HG03457 (cell line): ENCODE data around the gene NRN1.
"Not testable (repeated sequence)": the region's sequence is repeated elsewhere in the genome, so short reads cannot be mapped to it uniquely, and the experiment has no call there.

Experiments used
- ATAC-seq: cut with Tn5 transposase; IDR thresholded peaks from one replicate; pipeline ENCODE4 v1.9.1; 2021; ENCODE audit warnings: moderate number of reproducible peaks; ENCODE audit not compliant: unreplicated experiment

NRN1 gene

GRCh38 chr6:6006428-6007365, at the start of gene NRN1:
NRN1 (minus strand) TSS chr6:6006925; CDS start chr6:6006749, 176 bp downstream.
- no peak for ATAC-seq

- no peak for ATAC-seq
Observed at GRCh38 chr6:6052216-6052615, 45.5 kb upstream of the NRN1 start.

- ATAC-seq, result no peak
Observed at GRCh38 chr6:6046716-6047115, 40.0 kb upstream of the NRN1 start.

GRCh38 chr6:6039946-6040509, 33.3 kb upstream of the NRN1 start:
- no peak for ATAC-seq

GRCh38 chr6:6037179-6037578, 30.5 kb upstream of the NRN1 start:
- ATAC-seq, result no peak

- ATAC-seq, result no peak
Observed at GRCh38 chr6:6033858-6034257, 27.1 kb upstream of the NRN1 start.

- ATAC-seq, result no peak
Observed at GRCh38 chr6:6026513-6027205, 19.9 kb upstream of the NRN1 start.

GRCh38 chr6:6025736-6026135, 19.0 kb upstream of the NRN1 start:
- no peak for ATAC-seq

- no peak for ATAC-seq
Observed at GRCh38 chr6:6024220-6024619, 17.5 kb upstream of the NRN1 start.

- ATAC-seq, result not testable (repeated sequence)
Observed at GRCh38 chr6:6022841-6023240, 16.1 kb upstream of the NRN1 start.

- ATAC-seq, result peak; percentile 61
Observed at GRCh38 chr6:6008648-6009421, 2.1 kb upstream of the NRN1 start.

GRCh38 chr6:6008089-6008647, 1.4 kb upstream of the NRN1 start:
- no peak for ATAC-seq

- no peak for ATAC-seq
Observed at GRCh38 chr6:6007366-6008088, 802 bp upstream of the NRN1 start.

GRCh38 chr6:6006006-6006427, 708 bp downstream of the NRN1 start:
- ATAC-seq, result no peak

- no peak for ATAC-seq
Observed at GRCh38 chr6:6005051-6006005, 1.4 kb downstream of the NRN1 start.

GRCh38 chr6:6004390-6004995, 2.2 kb downstream of the NRN1 start:
- no peak for ATAC-seq

- ATAC-seq, result no peak
Observed at GRCh38 chr6:6003621-6004366, 2.9 kb downstream of the NRN1 start.
